Panc1 (cell line): Measurements from ENCODE around the gene PRKCB. TPM values are rescaled to one million over a fixed set of nuclear protein-coding genes. Genes with fewer than 3 reads are reported as not detected.

Source experiments
- ATAC-seq: fragments of 200-7000 bp; cut with Tn5 transposase; 2 replicates; pipeline ENCODE4 v1.9.1; 2020; ENCODE audit warnings: mild to moderate bottlenecking, moderate library complexity
- BruUV-seq: library from RNA; stranded (reverse); fragments of 400-500 nt; replicated peaks from 2 replicates; lab custom pipeline; 2021; lab: Mats Ljungman, UMichigan
- CTCF ChIA-PET: fragments of 300-600 bp; sonication (Branson Sonifier 250); formaldehyde crosslinking; loops from one replicate; lab custom pipeline; 2022; ENCODE audit warnings: antibody characterized with exemption; lab: Charles Lee
- POLR2A ChIA-PET: fragments of 300-600 bp; sonication (Branson Sonifier 250); formaldehyde crosslinking; loops from one replicate; lab custom pipeline; 2022; ENCODE audit warnings: antibody characterized with exemption; lab: Charles Lee
- DNase-seq: peaks from one replicate; pipeline ENCODE4 v3.0.0-alpha.2; 2010; ENCODE audit warnings: low read depth, low spot score
- H3K27ac ChIP-seq: 2 replicates; pipeline ENCODE4 v1.5.1; 2011; ENCODE audit warnings: mild to moderate bottlenecking, low read length, inconsistent platforms
- H3K27me3 ChIP-seq: fragments of 200-500 bp; sonication (Bioruptor generic); 2 replicates; pipeline ENCODE4 v1.6.0; 2014; ENCODE audit warnings: low read length, inconsistent platforms; ENCODE audit not compliant: control insufficient read depth, insufficient read depth
- H3K36me3 ChIP-seq: fragments of 200-500 bp; sonication (Bioruptor generic); 2 replicates; pipeline ENCODE4 v1.5.1; 2014; ENCODE audit warnings: inconsistent platforms, mild to moderate bottlenecking, low read length, moderate library complexity; ENCODE audit not compliant: control insufficient read depth, insufficient read depth
- H3K4me1 ChIP-seq: 2 replicates; pipeline ENCODE4 v1.5.1; 2011; ENCODE audit warnings: inconsistent platforms, mild to moderate bottlenecking, low read length, moderate library complexity; ENCODE audit not compliant: control insufficient read depth, insufficient read depth
- H3K4me3 ChIP-seq, 2 experiments: 2 replicates each; pipeline ENCODE4 v1.5.1; 2011 to 2012; ENCODE audit warnings: low read depth in 2 of 2, low read length in 2 of 2, mild to moderate bottlenecking in 2 of 2, inconsistent platforms in 1 of 2, moderate library complexity in 1 of 2
- H3K9me3 ChIP-seq: fragments of 200-500 bp; sonication (Bioruptor generic); 2 replicates; pipeline ENCODE4 v1.5.1; 2014; ENCODE audit warnings: low read depth, mild to moderate bottlenecking, inconsistent platforms, low read length, moderate library complexity; ENCODE audit not compliant: control insufficient read depth, insufficient read depth
- POLR2AphosphoS5 ChIP-seq: IDR thresholded peaks from 2 replicates; pipeline ENCODE4 v1.6.1; 2012; ENCODE audit warnings: mild to moderate bottlenecking, low read depth, low read length, moderate library complexity
- SIN3A ChIP-seq: IDR thresholded peaks from 2 replicates; pipeline ENCODE4 v1.6.1; 2012; ENCODE audit warnings: low read depth, mild to moderate bottlenecking, low read length, moderate library complexity, borderline replicate concordance; ENCODE audit not compliant: insufficient read depth
- TCF7L2 ChIP-seq: IDR thresholded peaks from 2 replicates; pipeline ENCODE4 v1.6.1; 2011; ENCODE audit warnings: mild to moderate bottlenecking, low read depth, low read length, inconsistent platforms
- in situ Hi-C: cut with HindIII; loops from 2 replicates; pipeline ENCODE4 v1.10.0; 2016; ENCODE audit warnings: low sequenced_read_pairs, low pct_unique_long_range_greater_than_20kb
- intact Hi-C: fragments of 100-400 bp; cut with micrococcal nuclease; formaldehyde crosslinking; loops from one replicate; pipeline ENCODE4 v1.10.0; 2022; ENCODE audit not compliant: unreplicated experiment
- total RNA-seq: library from RNA; stranded (reverse); gene quantifications from one replicate; pipeline ENCODE4 v1.2.1, GENCODE V29; 2021; ENCODE audit not compliant: unreplicated experiment
- TF ChIP-seq, protein P1 (sequence below), 2 experiments: IDR thresholded peaks; 2 replicates each; pipeline ENCODE4 v1.6.1; 2011 to 2012; ENCODE audit warnings: low read depth in 2 of 2, control low read depth in 1 of 2, low read length in 1 of 2, mild to moderate bottlenecking in 1 of 2, moderate library complexity in 1 of 2; ENCODE audit not compliant: insufficient read depth in 1 of 2
- TF ChIP-seq, protein P2 (sequence below): fragments of 450-650 bp; IDR thresholded peaks from 2 replicates; pipeline ENCODE4 v1.5.1; 2017; ENCODE audit warnings: mild to moderate bottlenecking

Gene PRKCB
- total RNA-seq, 1 experiment from 2014 or later: 0.41 TPM

DNA sequence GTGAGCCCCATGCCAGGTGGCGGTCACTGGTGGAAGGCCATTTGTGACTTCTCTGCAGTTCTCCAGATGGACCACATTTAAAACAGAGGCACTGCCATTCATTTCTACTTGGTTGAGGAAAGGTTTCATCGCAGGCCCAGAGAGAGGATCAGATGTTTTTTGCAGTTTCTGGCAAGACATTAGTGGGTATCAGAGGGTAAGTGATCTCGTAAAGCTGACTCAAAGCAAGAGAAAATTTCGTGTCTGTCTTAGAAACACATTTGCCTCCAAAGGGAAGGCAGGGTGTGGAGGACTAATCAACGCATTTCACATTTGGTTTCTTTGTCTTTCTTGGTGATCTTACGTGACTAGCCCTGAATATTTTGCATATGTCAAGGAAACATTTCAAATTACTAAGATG lies 81.8 kb downstream of the PRKCB start:
- CTCF ChIA-PET: interaction anchor here (0.6 kb wide), 1 partner anchor 120 kb away, joined by 4 read pairs; no protein-coding TSS in a partner anchor

DNA sequence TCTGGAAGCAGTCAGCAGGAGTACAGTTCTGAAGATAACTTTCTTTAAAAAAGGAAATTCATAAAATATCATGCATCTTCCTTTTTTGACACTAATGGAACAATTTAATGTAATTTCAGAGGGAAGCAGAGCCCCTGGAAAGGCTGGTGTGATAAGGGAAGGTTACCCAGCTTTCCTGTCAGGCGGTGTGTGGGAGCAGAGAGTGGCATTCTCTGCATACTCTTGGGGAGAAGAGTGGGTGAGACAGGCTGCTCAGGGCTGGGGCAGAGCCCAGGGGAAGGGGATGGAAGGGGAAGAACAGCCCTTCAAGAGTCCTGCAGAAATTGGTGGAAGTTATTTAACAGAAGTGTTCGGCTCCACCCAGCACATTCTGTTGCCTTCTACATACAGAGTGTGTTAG lies 84.7 kb downstream of the PRKCB start:
- Histone ChIP-seq H3K36me3 (no peaks in the 10 kb centered on the region), H3K27me3 (peaks cover 2% of the 10 kb centered on the region; the same call in 1 of the 2 replicates), H3K4me3 (no peak overlapping the region), H3K4me1 (no peaks in the 10 kb centered on the region), H3K27ac (no peak overlapping the region), H3K9me3 (no peaks in the 10 kb centered on the region)
- ChIA-PET POLR2A (no interaction called here), CTCF (no interaction called here)
- intact Hi-C loops (no loop called here), in situ Hi-C loops (no loop called here)
- TF ChIP-seq POLR2AphosphoS5 (no peak), SIN3A (no peak), TCF7L2 (no peak)
- TF ChIP-seq, protein P1, sequence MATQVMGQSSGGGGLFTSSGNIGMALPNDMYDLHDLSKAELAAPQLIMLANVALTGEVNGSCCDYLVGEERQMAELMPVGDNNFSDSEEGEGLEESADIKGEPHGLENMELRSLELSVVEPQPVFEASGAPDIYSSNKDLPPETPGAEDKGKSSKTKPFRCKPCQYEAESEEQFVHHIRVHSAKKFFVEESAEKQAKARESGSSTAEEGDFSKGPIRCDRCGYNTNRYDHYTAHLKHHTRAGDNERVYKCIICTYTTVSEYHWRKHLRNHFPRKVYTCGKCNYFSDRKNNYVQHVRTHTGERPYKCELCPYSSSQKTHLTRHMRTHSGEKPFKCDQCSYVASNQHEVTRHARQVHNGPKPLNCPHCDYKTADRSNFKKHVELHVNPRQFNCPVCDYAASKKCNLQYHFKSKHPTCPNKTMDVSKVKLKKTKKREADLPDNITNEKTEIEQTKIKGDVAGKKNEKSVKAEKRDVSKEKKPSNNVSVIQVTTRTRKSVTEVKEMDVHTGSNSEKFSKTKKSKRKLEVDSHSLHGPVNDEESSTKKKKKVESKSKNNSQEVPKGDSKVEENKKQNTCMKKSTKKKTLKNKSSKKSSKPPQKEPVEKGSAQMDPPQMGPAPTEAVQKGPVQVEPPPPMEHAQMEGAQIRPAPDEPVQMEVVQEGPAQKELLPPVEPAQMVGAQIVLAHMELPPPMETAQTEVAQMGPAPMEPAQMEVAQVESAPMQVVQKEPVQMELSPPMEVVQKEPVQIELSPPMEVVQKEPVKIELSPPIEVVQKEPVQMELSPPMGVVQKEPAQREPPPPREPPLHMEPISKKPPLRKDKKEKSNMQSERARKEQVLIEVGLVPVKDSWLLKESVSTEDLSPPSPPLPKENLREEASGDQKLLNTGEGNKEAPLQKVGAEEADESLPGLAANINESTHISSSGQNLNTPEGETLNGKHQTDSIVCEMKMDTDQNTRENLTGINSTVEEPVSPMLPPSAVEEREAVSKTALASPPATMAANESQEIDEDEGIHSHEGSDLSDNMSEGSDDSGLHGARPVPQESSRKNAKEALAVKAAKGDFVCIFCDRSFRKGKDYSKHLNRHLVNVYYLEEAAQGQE (IDR thresholded peaks at IDR 0.05; ENCODE audit: insufficient read depth in 1 of 2, low read depth in 2 of 2, low read length in 1 of 2): no peak
- TF ChIP-seq, protein P2, sequence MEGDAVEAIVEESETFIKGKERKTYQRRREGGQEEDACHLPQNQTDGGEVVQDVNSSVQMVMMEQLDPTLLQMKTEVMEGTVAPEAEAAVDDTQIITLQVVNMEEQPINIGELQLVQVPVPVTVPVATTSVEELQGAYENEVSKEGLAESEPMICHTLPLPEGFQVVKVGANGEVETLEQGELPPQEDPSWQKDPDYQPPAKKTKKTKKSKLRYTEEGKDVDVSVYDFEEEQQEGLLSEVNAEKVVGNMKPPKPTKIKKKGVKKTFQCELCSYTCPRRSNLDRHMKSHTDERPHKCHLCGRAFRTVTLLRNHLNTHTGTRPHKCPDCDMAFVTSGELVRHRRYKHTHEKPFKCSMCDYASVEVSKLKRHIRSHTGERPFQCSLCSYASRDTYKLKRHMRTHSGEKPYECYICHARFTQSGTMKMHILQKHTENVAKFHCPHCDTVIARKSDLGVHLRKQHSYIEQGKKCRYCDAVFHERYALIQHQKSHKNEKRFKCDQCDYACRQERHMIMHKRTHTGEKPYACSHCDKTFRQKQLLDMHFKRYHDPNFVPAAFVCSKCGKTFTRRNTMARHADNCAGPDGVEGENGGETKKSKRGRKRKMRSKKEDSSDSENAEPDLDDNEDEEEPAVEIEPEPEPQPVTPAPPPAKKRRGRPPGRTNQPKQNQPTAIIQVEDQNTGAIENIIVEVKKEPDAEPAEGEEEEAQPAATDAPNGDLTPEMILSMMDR: no peak
- ATAC-seq (no peak), DNase-seq (no peak)
- BruUV-seq: no TSS peak

More for the DNA sequence above, 81.8 kb downstream of the PRKCB start:
- Histone ChIP-seq H3K4me3 (no peak overlapping the region), H3K27me3 (no peaks in the 10 kb centered on the region), H3K9me3 (no peaks in the 10 kb centered on the region), H3K27ac (no peak overlapping the region), H3K36me3 (no peaks in the 10 kb centered on the region), H3K4me1 (no peaks in the 10 kb centered on the region)
- ATAC-seq (no peak), DNase-seq (no peak)
- in situ Hi-C loops (no loop called here), intact Hi-C loops (no loop called here)
- no TSS peak for BruUV-seq
- POLR2A ChIA-PET: no interaction called here
- TF ChIP-seq, protein P1 (IDR thresholded peaks at IDR 0.05; ENCODE audit: insufficient read depth in 1 of 2, low read depth in 2 of 2, low read length in 1 of 2): no peak
- TF ChIP-seq TCF7L2 (no peak), SIN3A (no peak), POLR2AphosphoS5 (no peak)
- TF ChIP-seq, protein P2: no peak
